Breast epithelium (tissue), 3 donors: ENCODE measurements around the gene PLPP3.

Source experiments
- POLR2AphosphoS5 ChIP-seq, 3 donors: sonication (generic); formaldehyde crosslinking; IDR thresholded peaks; one replicate each; pipeline ENCODE4 v1.6.1; 2017; ENCODE audit warnings: antibody characterized with exemption in 3 of 3
- TF ChIP-seq, protein P1 (sequence below), 3 donors: fragments of 450-650 bp; IDR thresholded peaks; one replicate each; pipeline ENCODE4 v1.5.1; 2016 to 2017; ENCODE audit warnings: antibody characterized with exemption in 3 of 3, mild to moderate bottlenecking in 3 of 3, moderate library complexity in 3 of 3

DNA sequence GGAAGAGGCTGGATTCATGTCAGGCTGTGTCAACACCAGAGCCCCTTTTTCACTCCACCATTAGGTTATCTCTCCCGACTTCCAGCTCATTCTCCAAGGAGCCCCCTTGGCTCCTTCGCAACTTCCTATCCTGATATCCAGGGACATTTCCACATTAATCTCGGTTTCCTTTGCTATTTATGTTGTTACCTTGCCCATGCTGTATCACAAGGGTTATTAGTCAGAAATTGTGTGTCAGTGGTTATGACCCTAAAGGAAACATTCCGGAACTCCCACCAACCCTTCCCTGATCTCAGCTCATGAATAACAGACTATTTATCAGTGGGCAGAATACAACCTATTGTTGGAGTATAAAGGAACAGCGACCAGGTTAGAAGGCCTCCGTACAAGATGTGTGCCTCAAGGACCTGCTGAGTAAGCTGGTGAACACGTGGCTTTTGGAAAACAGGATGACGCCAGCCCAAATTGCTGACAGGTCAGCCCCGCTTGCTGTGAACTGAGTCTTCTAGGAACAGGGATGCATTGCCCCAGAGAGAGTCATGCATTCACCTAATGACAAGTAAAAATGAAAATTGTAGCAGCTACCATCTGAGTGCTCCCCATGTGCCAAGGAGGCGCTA, 121.5 kb downstream of the PLPP3 start:
- TF ChIP-seq, protein P1, sequence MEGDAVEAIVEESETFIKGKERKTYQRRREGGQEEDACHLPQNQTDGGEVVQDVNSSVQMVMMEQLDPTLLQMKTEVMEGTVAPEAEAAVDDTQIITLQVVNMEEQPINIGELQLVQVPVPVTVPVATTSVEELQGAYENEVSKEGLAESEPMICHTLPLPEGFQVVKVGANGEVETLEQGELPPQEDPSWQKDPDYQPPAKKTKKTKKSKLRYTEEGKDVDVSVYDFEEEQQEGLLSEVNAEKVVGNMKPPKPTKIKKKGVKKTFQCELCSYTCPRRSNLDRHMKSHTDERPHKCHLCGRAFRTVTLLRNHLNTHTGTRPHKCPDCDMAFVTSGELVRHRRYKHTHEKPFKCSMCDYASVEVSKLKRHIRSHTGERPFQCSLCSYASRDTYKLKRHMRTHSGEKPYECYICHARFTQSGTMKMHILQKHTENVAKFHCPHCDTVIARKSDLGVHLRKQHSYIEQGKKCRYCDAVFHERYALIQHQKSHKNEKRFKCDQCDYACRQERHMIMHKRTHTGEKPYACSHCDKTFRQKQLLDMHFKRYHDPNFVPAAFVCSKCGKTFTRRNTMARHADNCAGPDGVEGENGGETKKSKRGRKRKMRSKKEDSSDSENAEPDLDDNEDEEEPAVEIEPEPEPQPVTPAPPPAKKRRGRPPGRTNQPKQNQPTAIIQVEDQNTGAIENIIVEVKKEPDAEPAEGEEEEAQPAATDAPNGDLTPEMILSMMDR (IDR thresholded peaks at IDR 0.05), result no peak
- no peak for TF ChIP-seq POLR2AphosphoS5 (IDR thresholded peaks at IDR 0.05)
